ENCODE results near the gene SDK1.

The SDK1 gene

DNA sequence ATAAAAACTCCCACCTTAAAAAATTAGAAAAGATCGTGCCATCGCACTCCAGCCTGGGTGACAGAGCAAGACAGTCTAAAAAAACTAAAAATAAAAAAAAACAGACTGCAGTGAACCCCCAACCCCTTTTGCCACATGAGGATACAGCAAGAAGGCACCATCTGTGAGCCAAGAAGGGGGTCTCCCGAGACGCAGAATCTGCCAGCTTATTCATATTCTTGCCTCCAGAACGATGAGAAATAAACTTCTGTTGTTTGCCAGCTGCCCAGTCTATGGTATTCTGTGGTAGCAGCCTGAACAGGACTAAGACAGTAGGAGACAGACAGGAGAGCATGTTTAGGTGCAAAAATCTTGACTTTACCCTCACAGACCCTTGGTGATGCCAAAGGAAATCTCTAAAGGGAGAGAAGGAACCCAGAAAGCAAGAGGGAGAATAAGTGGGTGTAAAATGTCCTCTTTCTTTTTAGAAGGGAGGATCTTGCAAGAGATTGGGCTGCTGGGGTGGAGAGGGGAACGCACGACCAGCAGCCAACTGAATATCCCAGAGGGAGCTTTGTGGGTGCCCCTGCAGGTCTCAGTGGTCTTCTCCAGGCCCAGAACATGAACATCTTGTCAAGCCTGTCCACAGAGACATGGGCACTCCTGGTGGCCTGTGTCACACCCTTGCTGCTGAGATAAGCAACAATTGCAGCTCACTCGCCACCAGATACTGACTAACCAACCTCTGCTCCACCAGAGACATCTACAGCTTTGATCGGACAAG lies 980.4 kb downstream of the SDK1 start (continued):
- TF ChIP-seq, protein P1, sequence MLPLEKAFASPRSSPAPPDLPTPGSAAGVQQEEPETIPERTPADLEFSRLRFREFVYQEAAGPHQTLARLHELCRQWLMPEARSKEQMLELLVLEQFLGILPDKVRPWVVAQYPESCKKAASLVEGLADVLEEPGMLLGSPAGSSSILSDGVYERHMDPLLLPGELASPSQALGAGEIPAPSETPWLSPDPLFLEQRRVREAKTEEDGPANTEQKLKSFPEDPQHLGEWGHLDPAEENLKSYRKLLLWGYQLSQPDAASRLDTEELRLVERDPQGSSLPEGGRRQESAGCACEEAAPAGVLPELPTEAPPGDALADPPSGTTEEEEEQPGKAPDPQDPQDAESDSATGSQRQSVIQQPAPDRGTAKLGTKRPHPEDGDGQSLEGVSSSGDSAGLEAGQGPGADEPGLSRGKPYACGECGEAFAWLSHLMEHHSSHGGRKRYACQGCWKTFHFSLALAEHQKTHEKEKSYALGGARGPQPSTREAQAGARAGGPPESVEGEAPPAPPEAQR (tag by site-specific recombination; IDR thresholded peaks at IDR 0.05) = no peak

DNA sequence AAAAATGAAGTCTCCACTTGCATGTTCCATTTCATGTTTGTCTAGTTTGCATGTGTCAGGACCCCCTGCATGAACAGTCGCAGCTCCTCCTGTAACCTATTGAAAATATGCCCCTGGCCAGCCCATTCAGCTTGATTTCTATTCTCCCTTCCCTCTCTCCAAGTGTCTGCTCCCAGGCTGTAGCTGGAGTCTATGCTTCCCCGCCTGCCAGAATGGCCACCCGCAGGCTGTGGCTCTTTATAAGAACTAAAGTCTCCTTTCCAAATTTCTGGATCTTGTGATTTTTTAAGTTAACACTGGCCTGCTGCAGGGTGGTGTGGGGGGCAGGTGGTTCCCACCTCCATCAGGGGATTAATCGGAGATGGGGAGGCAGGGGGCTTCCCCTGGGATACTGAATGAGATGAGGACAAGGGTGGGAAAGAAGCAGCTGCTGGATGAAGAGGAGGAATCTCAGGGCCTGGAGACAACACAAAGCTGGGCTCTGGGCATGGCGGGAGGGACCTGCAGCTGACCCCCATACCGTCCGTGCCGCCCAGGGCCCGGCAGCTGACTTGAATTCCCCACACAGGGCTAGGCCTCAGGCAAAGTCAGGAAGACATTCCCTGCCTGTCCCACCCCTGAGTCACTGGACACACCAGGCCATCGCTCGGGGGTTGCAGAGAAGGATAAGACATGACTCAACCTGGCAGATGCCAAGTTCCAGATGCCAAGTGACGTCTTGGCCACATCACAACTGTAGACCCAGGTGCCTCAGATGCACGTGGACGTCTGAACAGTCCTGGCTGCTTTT lies 981.6 kb downstream of the SDK1 start:
- POLR2A ChIA-PET = no interaction called here
- CTCF ChIA-PET = no interaction called here
- Histone ChIP-seq H3K36me3 (ENCODE audit: control insufficient read depth in 2 of 2, insufficient read depth in 1 of 2, low read length in 2 of 2) (no peaks in the 10 kb centered on the region), H3K27ac (ENCODE audit: extremely low read depth, low read depth, low read length) (no peak overlapping the region), H3K4me1 (ENCODE audit: control insufficient read depth, insufficient read depth, low read length) (no peaks in the 10 kb centered on the region), H3K4me3 (ENCODE audit: low read depth, low read length) (no peak overlapping the region), H3K9me3 (ENCODE audit: control insufficient read depth, insufficient read depth, low read depth, low read length) (no peaks in the 10 kb centered on the region)
- TF ChIP-seq, protein P2, sequence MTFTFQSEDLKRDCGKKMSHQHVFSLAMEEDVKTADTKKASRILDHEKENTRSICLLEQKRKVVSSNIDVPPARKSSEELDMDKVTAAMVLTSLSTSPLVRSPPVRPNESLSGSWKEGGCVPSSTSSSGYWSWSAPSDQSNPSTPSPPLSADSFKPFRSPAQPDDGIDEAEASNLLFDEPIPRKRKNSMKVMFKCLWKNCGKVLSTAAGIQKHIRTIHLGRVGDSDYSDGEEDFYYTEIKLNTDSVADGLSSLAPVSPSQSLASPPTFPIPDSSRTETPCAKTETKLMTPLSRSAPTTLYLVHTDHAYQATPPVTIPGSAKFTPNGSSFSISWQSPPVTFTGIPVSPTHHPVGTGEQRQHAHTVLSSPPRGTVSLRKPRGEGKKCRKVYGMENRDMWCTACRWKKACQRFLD (tag by site-specific recombination; IDR thresholded peaks at IDR 0.05) = no peak
- TF ChIP-seq IKZF3 (tag by site-specific recombination; IDR thresholded peaks at IDR 0.05) = no peak
- TF ChIP-seq ZNF184 (tag by site-specific recombination; IDR thresholded peaks at IDR 0.05) = no peak
- TF ChIP-seq ZNF121 (tag by site-specific recombination; IDR thresholded peaks at IDR 0.05) = no peak
- TF ChIP-seq SETDB1 (IDR thresholded peaks at IDR 0.05; ENCODE audit: insufficient read length, low read length) = no peak
- no peak for TF ChIP-seq ZSCAN23 (tag by site-specific recombination; IDR thresholded peaks at IDR 0.05)
- no peak for TF ChIP-seq ZNF302 (tag by site-specific recombination; IDR thresholded peaks at IDR 0.05; ENCODE audit: low read depth)
- no peak for TF ChIP-seq ZNF202 (tag by site-specific recombination; IDR thresholded peaks at IDR 0.05; ENCODE audit: borderline replicate concordance)
- no peak for TF ChIP-seq ZNF514 (tag by site-specific recombination; IDR thresholded peaks at IDR 0.05)
- no peak for TF ChIP-seq ZNF114 (tag by site-specific recombination; IDR thresholded peaks at IDR 0.05)
- no peak for TF ChIP-seq ZNF274 (IDR thresholded peaks at IDR 0.05; ENCODE audit: low read length)
- TF ChIP-seq ZNF274 (tag by site-specific recombination; IDR thresholded peaks at IDR 0.05; ENCODE audit: borderline replicate concordance) = no peak
- TF ChIP-seq, protein P3, sequence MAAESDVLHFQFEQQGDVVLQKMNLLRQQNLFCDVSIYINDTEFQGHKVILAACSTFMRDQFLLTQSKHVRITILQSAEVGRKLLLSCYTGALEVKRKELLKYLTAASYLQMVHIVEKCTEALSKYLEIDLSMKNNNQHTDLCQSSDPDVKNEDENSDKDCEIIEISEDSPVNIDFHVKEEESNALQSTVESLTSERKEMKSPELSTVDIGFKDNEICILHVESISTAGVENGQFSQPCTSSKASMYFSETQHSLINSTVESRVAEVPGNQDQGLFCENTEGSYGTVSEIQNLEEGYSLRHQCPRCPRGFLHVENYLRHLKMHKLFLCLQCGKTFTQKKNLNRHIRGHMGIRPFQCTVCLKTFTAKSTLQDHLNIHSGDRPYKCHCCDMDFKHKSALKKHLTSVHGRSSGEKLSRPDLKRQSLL (tag by site-specific recombination; IDR thresholded peaks at IDR 0.05) = no peak
- TF ChIP-seq, protein P4, sequence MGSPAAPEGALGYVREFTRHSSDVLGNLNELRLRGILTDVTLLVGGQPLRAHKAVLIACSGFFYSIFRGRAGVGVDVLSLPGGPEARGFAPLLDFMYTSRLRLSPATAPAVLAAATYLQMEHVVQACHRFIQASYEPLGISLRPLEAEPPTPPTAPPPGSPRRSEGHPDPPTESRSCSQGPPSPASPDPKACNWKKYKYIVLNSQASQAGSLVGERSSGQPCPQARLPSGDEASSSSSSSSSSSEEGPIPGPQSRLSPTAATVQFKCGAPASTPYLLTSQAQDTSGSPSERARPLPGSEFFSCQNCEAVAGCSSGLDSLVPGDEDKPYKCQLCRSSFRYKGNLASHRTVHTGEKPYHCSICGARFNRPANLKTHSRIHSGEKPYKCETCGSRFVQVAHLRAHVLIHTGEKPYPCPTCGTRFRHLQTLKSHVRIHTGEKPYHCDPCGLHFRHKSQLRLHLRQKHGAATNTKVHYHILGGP (tag by site-specific recombination; IDR thresholded peaks at IDR 0.05) = no peak
- no peak for TF ChIP-seq ZNF596 (tag by site-specific recombination; IDR thresholded peaks at IDR 0.05)
- no peak for TF ChIP-seq KLF10 (tag by site-specific recombination; IDR thresholded peaks at IDR 0.05)
- TF ChIP-seq ZBTB20 (tag by site-specific recombination; IDR thresholded peaks at IDR 0.05) = no peak
- TF ChIP-seq ZNF621 (tag by site-specific recombination; IDR thresholded peaks at IDR 0.05) = no peak
- TF ChIP-seq ZNF174 (tag by site-specific recombination; IDR thresholded peaks at IDR 0.05) = no peak
- TF ChIP-seq ZNF214 (tag by site-specific recombination; IDR thresholded peaks at IDR 0.05; ENCODE audit: borderline replicate concordance) = no peak

Measured in HEK293 (cell line).